ENCODE data around the gene RGL3.

DNA sequence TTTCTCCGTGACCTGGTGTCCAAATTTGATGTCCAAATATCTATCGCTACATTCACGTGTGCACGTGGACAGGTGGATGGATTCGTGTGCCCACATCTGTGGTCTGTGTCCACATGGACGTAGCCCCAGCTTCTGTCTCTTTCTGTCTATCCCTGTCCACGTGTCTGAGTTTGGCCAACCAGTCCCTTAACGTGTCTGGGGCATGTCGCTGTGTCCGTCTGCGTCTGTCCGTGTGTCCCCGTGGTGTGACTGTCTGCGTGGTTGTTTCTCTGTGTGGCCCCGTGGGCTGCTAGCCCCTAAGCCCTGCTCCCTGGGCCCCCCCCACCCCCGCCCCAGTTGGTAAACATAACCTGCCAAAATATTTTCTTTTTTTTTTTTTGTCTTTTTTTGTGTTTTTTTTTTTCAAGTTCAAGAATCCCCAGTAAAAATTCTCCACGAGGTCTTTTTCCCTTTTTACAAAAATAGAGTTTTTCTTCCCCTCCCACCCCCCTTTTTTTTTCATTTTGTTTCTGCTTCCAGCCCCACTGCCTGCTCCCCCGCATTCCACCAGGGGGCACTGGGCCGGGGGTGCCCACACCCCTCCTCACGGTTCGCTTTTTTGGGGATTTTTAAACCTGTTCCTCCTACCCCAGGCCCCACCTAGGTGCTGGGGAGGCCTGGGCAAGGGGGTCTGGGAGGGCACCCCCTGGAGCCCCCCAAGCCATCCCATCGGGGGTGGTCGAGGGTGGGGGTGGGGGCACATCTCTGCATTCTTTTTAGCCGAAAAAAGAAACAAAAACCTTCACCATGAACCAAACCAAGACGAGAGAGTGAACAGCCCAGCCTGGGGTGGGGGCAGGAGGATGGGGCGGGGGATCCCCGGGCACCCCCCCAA lies 34.6 kb upstream of the RGL3 start:
- TF ChIP-seq, protein P1, sequence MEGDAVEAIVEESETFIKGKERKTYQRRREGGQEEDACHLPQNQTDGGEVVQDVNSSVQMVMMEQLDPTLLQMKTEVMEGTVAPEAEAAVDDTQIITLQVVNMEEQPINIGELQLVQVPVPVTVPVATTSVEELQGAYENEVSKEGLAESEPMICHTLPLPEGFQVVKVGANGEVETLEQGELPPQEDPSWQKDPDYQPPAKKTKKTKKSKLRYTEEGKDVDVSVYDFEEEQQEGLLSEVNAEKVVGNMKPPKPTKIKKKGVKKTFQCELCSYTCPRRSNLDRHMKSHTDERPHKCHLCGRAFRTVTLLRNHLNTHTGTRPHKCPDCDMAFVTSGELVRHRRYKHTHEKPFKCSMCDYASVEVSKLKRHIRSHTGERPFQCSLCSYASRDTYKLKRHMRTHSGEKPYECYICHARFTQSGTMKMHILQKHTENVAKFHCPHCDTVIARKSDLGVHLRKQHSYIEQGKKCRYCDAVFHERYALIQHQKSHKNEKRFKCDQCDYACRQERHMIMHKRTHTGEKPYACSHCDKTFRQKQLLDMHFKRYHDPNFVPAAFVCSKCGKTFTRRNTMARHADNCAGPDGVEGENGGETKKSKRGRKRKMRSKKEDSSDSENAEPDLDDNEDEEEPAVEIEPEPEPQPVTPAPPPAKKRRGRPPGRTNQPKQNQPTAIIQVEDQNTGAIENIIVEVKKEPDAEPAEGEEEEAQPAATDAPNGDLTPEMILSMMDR (IDR thresholded peaks at IDR 0.05; ENCODE audit: low read depth, low read length, missing input control), result peak; percentile 6
- TF ChIP-seq YY1 (IDR thresholded peaks at IDR 0.05), result no peak
- TF ChIP-seq NR2F2 (IDR thresholded peaks at IDR 0.05), result no peak
- no peak for TF ChIP-seq RAD21 (IDR thresholded peaks at IDR 0.05)
- TF ChIP-seq JUND (IDR thresholded peaks at IDR 0.05), result no peak
- no peak for TF ChIP-seq SP1 (IDR thresholded peaks at IDR 0.05)
- TF ChIP-seq, protein P2, sequence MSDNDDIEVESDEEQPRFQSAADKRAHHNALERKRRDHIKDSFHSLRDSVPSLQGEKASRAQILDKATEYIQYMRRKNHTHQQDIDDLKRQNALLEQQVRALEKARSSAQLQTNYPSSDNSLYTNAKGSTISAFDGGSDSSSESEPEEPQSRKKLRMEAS (IDR thresholded peaks at IDR 0.05), result no peak
- TF ChIP-seq TAF1 (conservative IDR thresholded peaks at IDR 0.05), result no peak
- no peak for TF ChIP-seq GABPA (IDR thresholded peaks at IDR 0.05 in 1 of 2, conservative IDR thresholded peaks at IDR 0.05 in 1 of 2)
- TF ChIP-seq, protein P3, sequence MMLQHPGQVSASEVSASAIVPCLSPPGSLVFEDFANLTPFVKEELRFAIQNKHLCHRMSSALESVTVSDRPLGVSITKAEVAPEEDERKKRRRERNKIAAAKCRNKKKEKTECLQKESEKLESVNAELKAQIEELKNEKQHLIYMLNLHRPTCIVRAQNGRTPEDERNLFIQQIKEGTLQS (IDR thresholded peaks at IDR 0.05), result no peak
- TF ChIP-seq, protein P4, sequence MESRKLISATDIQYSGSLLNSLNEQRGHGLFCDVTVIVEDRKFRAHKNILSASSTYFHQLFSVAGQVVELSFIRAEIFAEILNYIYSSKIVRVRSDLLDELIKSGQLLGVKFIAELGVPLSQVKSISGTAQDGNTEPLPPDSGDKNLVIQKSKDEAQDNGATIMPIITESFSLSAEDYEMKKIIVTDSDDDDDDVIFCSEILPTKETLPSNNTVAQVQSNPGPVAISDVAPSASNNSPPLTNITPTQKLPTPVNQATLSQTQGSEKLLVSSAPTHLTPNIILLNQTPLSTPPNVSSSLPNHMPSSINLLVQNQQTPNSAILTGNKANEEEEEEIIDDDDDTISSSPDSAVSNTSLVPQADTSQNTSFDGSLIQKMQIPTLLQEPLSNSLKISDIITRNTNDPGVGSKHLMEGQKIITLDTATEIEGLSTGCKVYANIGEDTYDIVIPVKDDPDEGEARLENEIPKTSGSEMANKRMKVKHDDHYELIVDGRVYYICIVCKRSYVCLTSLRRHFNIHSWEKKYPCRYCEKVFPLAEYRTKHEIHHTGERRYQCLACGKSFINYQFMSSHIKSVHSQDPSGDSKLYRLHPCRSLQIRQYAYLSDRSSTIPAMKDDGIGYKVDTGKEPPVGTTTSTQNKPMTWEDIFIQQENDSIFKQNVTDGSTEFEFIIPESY (IDR thresholded peaks at IDR 0.05), result no peak
- no peak for TF ChIP-seq EGR1 (IDR thresholded peaks at IDR 0.05; ENCODE audit: low read depth in 2 of 2)
- TF ChIP-seq, protein P5, sequence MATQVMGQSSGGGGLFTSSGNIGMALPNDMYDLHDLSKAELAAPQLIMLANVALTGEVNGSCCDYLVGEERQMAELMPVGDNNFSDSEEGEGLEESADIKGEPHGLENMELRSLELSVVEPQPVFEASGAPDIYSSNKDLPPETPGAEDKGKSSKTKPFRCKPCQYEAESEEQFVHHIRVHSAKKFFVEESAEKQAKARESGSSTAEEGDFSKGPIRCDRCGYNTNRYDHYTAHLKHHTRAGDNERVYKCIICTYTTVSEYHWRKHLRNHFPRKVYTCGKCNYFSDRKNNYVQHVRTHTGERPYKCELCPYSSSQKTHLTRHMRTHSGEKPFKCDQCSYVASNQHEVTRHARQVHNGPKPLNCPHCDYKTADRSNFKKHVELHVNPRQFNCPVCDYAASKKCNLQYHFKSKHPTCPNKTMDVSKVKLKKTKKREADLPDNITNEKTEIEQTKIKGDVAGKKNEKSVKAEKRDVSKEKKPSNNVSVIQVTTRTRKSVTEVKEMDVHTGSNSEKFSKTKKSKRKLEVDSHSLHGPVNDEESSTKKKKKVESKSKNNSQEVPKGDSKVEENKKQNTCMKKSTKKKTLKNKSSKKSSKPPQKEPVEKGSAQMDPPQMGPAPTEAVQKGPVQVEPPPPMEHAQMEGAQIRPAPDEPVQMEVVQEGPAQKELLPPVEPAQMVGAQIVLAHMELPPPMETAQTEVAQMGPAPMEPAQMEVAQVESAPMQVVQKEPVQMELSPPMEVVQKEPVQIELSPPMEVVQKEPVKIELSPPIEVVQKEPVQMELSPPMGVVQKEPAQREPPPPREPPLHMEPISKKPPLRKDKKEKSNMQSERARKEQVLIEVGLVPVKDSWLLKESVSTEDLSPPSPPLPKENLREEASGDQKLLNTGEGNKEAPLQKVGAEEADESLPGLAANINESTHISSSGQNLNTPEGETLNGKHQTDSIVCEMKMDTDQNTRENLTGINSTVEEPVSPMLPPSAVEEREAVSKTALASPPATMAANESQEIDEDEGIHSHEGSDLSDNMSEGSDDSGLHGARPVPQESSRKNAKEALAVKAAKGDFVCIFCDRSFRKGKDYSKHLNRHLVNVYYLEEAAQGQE (IDR thresholded peaks at IDR 0.05), result no peak
- TF ChIP-seq HNF4A (conservative IDR thresholded peaks at IDR 0.05), result no peak

All from liver (tissue), 3 donors.